Kidney epithelial cell (primary cell): ENCODE data around the gene ATP5PF. TPM values are rescaled to one million over a fixed set of nuclear protein-coding genes. Genes with fewer than 3 reads are reported as not detected.
"Not testable (repeated sequence)": the region's sequence is repeated elsewhere in the genome, so short reads cannot be mapped to it uniquely, and the experiment has no call there.

ENCODE experiments used
- DNase-seq: peaks from one replicate; pipeline ENCODE4 v3.0.0-alpha.2; 2010; ENCODE audit warnings: low read depth
- H3K27me3 ChIP-seq: 2 replicates; pipeline ENCODE4 v1.6.0; 2011; ENCODE audit warnings: low read length; ENCODE audit not compliant: control insufficient read depth, insufficient read depth
- H3K36me3 ChIP-seq: 2 replicates; pipeline ENCODE4 v1.5.1; 2011; ENCODE audit warnings: low read length; ENCODE audit not compliant: control insufficient read depth, insufficient read depth
- H3K4me3 ChIP-seq: 2 replicates; pipeline ENCODE4 v1.5.1; 2011; ENCODE audit warnings: low read depth, mild to moderate bottlenecking, control low read depth, low read length
- CTCF ChIP-seq: IDR thresholded peaks from 2 replicates; pipeline ENCODE4 v1.5.1; 2011; ENCODE audit warnings: mild to moderate bottlenecking, moderate library complexity, low read length, control low read depth, inconsistent platforms; ENCODE audit not compliant: insufficient read depth, poor library complexity, severe bottlenecking
- total RNA-seq: library from RNA; depleted of rRNA; stranded (reverse); fragments of >200 nt; gene quantifications from 2 replicates; pipeline ENCODE4 v1.2.3, GENCODE V29; 2015

Gene ATP5PF
- total RNA-seq, 1 donor from 2014 or later: 107 TPM

GRCh38 chr21:25701529-25701928 lies 33.2 kb downstream of the ATP5PF start:
- no peak for TF ChIP-seq CTCF
- Histone ChIP-seq H3K27me3 (no peaks in the 10 kb centered on the region), H3K36me3 (no peaks in the 10 kb centered on the region), H3K4me3 (no peak overlapping the region)
- no peak for DNase-seq

GRCh38 chr21:25700741-25701140 lies 34.0 kb downstream of the ATP5PF start:
- no peaks in the 10 kb centered on the region for H3K27me3 ChIP-seq
- no peaks in the 10 kb centered on the region for H3K36me3 ChIP-seq
- H3K4me3 ChIP-seq: no peak overlapping the region
- no peak for TF ChIP-seq CTCF
- DNase-seq: no peak

- not testable (repeated sequence) for H3K4me3 ChIP-seq, DNase-seq, H3K36me3 ChIP-seq, H3K27me3 ChIP-seq
Observed at GRCh38 chr21:25695461-25695860, 39.2 kb downstream of the ATP5PF start.

- H3K4me3 ChIP-seq: no peak overlapping the region
- no peak for DNase-seq
- no peaks in the 10 kb centered on the region for H3K27me3 ChIP-seq
- no peak for TF ChIP-seq CTCF
- no peaks in the 10 kb centered on the region for H3K36me3 ChIP-seq
Observed at GRCh38 chr21:25691976-25692375, 42.7 kb downstream of the ATP5PF start.

- H3K4me3 ChIP-seq: no peak overlapping the region
- no peaks in the 10 kb centered on the region for H3K27me3 ChIP-seq
- H3K36me3 ChIP-seq: no peaks in the 10 kb centered on the region
- DNase-seq: no peak
- no peak for TF ChIP-seq CTCF
Observed at GRCh38 chr21:25689226-25689625, 45.5 kb downstream of the ATP5PF start.

- Histone ChIP-seq H3K36me3 (no peaks in the 10 kb centered on the region), H3K27me3 (no peaks in the 10 kb centered on the region), H3K4me3 (no peak overlapping the region)
- DNase-seq: no peak
- TF ChIP-seq CTCF: no peak
Observed at GRCh38 chr21:25688275-25689155, 46.2 kb downstream of the ATP5PF start.
